Measurements from ENCODE around the gene DNAJB5. TPM values are rescaled to one million over a fixed set of nuclear protein-coding genes. Genes with fewer than 3 reads are reported as not detected.

The DNAJB5 gene
- total RNA-seq, 1 donor from 2014 or later: 70.0 TPM

DNA sequence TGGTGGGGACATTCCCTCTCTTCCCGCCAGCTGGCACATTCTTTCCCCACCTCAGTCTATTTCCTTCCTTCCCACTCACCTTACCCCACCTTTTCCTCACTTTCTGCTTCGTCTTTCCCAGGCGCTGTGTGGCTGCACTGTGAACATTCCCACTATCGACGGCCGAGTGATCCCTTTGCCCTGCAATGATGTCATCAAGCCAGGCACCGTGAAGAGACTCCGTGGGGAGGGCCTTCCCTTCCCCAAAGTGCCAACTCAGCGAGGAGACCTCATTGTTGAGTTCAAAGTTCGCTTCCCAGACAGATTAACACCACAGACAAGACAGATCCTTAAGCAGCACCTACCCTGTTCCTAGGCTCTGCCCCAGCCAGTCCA lies 7.3 kb downstream of the DNAJB5 start:
- H3K4me3 ChIP-seq: no peak overlapping the region
- TF ChIP-seq, protein P1, sequence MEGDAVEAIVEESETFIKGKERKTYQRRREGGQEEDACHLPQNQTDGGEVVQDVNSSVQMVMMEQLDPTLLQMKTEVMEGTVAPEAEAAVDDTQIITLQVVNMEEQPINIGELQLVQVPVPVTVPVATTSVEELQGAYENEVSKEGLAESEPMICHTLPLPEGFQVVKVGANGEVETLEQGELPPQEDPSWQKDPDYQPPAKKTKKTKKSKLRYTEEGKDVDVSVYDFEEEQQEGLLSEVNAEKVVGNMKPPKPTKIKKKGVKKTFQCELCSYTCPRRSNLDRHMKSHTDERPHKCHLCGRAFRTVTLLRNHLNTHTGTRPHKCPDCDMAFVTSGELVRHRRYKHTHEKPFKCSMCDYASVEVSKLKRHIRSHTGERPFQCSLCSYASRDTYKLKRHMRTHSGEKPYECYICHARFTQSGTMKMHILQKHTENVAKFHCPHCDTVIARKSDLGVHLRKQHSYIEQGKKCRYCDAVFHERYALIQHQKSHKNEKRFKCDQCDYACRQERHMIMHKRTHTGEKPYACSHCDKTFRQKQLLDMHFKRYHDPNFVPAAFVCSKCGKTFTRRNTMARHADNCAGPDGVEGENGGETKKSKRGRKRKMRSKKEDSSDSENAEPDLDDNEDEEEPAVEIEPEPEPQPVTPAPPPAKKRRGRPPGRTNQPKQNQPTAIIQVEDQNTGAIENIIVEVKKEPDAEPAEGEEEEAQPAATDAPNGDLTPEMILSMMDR (IDR thresholded peaks at IDR 0.05; ENCODE audit: borderline replicate concordance): no peak
- intact Hi-C loops (cut with micrococcal nuclease): no loop called here
- H3K4me1 ChIP-seq: peaks cover 65% of the 10 kb centered on the region
- H3K27ac ChIP-seq (replicated peaks): peak overlapping the region; percentile 56
- no peak for DNase-seq
- no peaks in the 10 kb centered on the region for H3K9me3 ChIP-seq (replicated peaks)
- H3K27me3 ChIP-seq (ENCODE audit: low read depth): no peaks in the 10 kb centered on the region
- peaks cover 22% of the 10 kb centered on the region for H3K36me3 ChIP-seq

DNA sequence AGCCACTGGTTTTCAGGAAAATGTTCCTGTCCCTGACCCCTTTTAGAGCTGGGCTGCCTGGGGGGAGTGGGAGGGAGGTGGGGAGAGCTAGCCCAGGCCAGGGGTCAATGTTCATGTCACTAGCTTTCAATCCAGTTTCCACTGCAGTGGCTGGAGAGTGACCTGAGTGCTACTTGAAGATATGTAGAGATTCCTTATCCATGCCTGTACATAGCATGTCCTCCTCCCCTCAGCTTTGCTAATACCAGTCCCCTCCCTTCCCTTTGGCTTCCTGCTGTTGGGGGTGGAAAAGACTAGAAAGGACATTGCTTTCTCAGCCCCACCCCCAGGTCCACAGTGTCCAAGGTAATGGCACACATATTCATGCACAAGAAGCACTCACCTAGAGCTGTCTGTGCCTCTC lies 7.8 kb downstream of the DNAJB5 start:
- TF ChIP-seq, protein P1 (IDR thresholded peaks at IDR 0.05; ENCODE audit: borderline replicate concordance): no peak
- H3K27me3 ChIP-seq (ENCODE audit: low read depth): no peaks in the 10 kb centered on the region
- peaks cover 22% of the 10 kb centered on the region for H3K36me3 ChIP-seq
- no peaks in the 10 kb centered on the region for H3K9me3 ChIP-seq (replicated peaks)
- peak overlapping the region; percentile 56 for H3K27ac ChIP-seq (replicated peaks)
- peaks cover 60% of the 10 kb centered on the region for H3K4me1 ChIP-seq
- intact Hi-C loops (cut with micrococcal nuclease): no loop called here
- DNase-seq: no peak
- no peak overlapping the region for H3K4me3 ChIP-seq

DNA sequence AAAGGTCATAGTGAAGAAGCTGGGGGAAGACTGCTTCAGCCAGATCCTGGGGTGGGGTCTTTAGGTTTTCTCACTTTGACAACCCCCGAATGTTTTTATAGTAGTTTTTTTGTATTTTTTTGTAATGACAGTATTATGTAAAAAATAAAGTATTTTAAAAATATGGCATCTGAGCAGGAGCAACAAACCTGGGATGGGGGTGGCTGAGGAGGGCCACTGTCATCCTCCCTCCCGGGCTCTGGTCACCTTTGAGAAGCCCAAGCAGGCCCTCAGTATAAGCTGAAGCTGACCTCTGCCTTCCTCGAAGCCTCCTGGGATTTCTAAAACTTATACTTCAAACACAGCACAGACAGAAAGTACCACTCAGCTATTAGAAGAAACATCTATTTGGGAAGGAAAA lies 8.7 kb downstream of the DNAJB5 start:
- Histone ChIP-seq H3K36me3 (peaks cover 22% of the 10 kb centered on the region), H3K27ac (replicated peaks) (peak overlapping the region; percentile 56), H3K4me1 (peaks cover 52% of the 10 kb centered on the region), H3K9me3 (replicated peaks) (no peaks in the 10 kb centered on the region), H3K4me3 (no peak overlapping the region), H3K27me3 (ENCODE audit: low read depth) (no peaks in the 10 kb centered on the region)
- no peak for DNase-seq
- TF ChIP-seq, protein P1 (IDR thresholded peaks at IDR 0.05; ENCODE audit: borderline replicate concordance): no peak
- intact Hi-C loops (cut with micrococcal nuclease): no loop called here

DNA sequence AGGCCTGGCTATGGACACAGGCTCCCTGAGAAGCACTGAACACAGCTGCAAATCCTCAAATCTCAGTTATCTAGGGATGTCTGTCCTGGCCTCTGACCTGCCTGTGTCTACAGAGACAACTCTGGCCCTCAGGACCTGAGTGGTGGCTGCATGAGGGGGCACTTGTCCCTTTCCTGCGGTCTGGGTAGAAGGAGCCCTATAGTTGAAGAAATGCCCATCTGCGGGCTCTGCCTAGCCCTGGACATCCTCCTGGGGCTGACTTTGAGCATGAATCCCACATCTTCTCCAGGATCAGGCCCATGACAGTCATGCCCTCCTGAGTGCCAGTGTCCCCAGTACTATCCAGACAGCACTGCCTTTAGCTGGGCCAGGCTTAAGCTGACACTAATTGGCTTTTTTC lies 10.0 kb downstream of the DNAJB5 start:
- DNase-seq: no peak
- no peaks in the 10 kb centered on the region for H3K27me3 ChIP-seq (ENCODE audit: low read depth)
- intact Hi-C loops (cut with micrococcal nuclease): no loop called here
- H3K27ac ChIP-seq (replicated peaks): no peak overlapping the region
- no peak overlapping the region for H3K4me3 ChIP-seq
- H3K36me3 ChIP-seq: peaks cover 22% of the 10 kb centered on the region
- TF ChIP-seq, protein P1 (IDR thresholded peaks at IDR 0.05; ENCODE audit: borderline replicate concordance): no peak
- no peaks in the 10 kb centered on the region for H3K9me3 ChIP-seq (replicated peaks)
- H3K4me1 ChIP-seq: peaks cover 38% of the 10 kb centered on the region

DNA sequence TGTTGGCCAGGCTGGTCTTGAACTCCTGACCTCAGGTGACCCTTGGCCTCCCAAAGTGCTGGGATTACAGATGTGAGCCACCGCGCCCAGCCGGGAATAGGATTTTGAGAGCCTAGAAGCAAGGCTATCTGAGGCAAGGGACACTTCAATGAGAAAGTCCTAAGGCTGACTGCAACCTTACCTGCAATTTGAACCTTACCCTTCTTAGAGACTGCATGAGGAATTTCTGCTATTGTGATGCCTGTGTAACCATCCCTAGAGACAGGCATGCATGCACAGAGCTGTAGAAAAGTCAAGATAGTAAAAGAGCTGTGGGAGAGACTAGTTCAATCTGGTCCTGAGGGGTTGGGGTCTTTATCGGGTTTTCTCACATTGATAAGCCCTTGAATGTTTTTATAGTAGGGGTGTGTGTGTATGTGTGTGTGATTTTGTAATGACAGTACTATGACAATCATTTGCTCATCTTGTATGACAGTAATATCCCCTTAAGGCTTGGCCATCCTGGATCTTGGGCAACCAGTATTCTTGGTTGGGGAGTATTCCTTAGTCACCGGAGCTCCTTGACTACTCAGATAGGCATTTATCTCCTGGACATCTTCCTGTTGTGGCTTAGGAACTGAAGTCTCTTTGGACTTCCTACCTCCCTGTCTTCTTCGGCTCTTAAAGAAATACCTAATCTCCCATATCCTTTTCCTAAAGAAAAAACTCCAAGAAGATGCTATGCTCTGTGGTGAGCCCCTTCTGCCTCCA lies 11.2 kb downstream of the DNAJB5 start:
- DNase-seq: no peak
- Histone ChIP-seq H3K27me3 (ENCODE audit: low read depth) (no peaks in the 10 kb centered on the region), H3K9me3 (replicated peaks) (no peaks in the 10 kb centered on the region), H3K27ac (replicated peaks) (no peak overlapping the region), H3K36me3 (peaks cover 22% of the 10 kb centered on the region), H3K4me3 (no peak overlapping the region), H3K4me1 (peaks cover 27% of the 10 kb centered on the region)
- TF ChIP-seq, protein P1 (IDR thresholded peaks at IDR 0.05; ENCODE audit: borderline replicate concordance): no peak
- intact Hi-C loops (cut with micrococcal nuclease): no loop called here
